ENCODE results near the gene CLIC6.

DNA sequence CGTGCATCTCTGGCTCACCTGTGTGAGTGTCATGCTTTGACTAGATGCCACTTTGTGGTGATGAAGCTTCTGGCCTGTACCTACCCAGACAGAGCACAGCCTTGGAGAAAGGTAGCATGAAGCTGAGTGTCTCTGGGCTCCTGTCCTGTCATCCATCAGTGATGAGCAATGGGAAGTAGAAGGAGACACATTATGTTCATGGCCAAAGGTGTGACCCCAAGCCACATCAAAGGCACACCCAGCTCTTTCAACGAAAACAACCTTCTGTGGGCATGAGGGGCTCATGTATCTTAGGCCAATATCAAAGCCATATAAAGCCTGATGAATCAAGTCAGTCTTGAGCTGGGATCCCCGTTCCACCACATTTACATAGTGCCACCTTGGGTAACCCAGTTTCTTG lies 1.0 kb upstream of the CLIC6 start:
- TF ChIP-seq, protein P1, sequence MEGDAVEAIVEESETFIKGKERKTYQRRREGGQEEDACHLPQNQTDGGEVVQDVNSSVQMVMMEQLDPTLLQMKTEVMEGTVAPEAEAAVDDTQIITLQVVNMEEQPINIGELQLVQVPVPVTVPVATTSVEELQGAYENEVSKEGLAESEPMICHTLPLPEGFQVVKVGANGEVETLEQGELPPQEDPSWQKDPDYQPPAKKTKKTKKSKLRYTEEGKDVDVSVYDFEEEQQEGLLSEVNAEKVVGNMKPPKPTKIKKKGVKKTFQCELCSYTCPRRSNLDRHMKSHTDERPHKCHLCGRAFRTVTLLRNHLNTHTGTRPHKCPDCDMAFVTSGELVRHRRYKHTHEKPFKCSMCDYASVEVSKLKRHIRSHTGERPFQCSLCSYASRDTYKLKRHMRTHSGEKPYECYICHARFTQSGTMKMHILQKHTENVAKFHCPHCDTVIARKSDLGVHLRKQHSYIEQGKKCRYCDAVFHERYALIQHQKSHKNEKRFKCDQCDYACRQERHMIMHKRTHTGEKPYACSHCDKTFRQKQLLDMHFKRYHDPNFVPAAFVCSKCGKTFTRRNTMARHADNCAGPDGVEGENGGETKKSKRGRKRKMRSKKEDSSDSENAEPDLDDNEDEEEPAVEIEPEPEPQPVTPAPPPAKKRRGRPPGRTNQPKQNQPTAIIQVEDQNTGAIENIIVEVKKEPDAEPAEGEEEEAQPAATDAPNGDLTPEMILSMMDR (IDR thresholded peaks at IDR 0.05 in 2 of 3, conservative IDR thresholded peaks at IDR 0.05 in 1 of 3; ENCODE audit: insufficient read depth in 2 of 3, low read depth in 1 of 3, low read length in 3 of 3) = no peak
- TF ChIP-seq, protein P2, sequence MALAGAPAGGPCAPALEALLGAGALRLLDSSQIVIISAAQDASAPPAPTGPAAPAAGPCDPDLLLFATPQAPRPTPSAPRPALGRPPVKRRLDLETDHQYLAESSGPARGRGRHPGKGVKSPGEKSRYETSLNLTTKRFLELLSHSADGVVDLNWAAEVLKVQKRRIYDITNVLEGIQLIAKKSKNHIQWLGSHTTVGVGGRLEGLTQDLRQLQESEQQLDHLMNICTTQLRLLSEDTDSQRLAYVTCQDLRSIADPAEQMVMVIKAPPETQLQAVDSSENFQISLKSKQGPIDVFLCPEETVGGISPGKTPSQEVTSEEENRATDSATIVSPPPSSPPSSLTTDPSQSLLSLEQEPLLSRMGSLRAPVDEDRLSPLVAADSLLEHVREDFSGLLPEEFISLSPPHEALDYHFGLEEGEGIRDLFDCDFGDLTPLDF (CRISPR knock-in tag; IDR thresholded peaks at IDR 0.05) = no peak
- TF ChIP-seq EZH2 (IDR thresholded peaks at IDR 0.05; ENCODE audit: borderline replicate concordance, low read depth, low read length) (no peak), RNF2 (IDR thresholded peaks at IDR 0.05) (no peak), TAL1 (IDR thresholded peaks at IDR 0.05) (no peak), TCF7L2 (IDR thresholded peaks at IDR 0.05; ENCODE audit: low read depth, low read length) (no peak), BHLHE40 (IDR thresholded peaks at IDR 0.05; ENCODE audit: low read length) (no peak), SREBF1 (IDR thresholded peaks at IDR 0.05; ENCODE audit: borderline replicate concordance, low read depth, low read length) (no peak), ELF4 (CRISPR knock-in tag; IDR thresholded peaks at IDR 0.05) (no peak), ATF7 (IDR thresholded peaks at IDR 0.05) (no peak), ZNF785 (CRISPR knock-in tag; IDR thresholded peaks at IDR 0.05) (no peak)
